Ascending aorta (tissue), 2 donors: Measurements from ENCODE around the gene CNTN5. TPM values are rescaled to one million over a fixed set of nuclear protein-coding genes. Genes with fewer than 3 reads are reported as not detected.
"Not testable (repeated sequence)": the region's sequence is repeated elsewhere in the genome, so short reads cannot be mapped to it uniquely, and the experiment has no call there.

Source experiments
- DNase-seq, 2 donors: peaks; one replicate each; pipeline ENCODE4 v3.0.0-alpha.2; 2019; ENCODE audit warnings: low spot score in 2 of 2
- H3K27ac ChIP-seq, 2 donors: fragments of 200-600 bp; sonication (generic); one replicate each; pipeline ENCODE4 v1.5.1; 2016 to 2017; ENCODE audit warnings: mild to moderate bottlenecking in 1 of 2
- H3K27me3 ChIP-seq: fragments of 200-600 bp; sonication (generic); one replicate; pipeline ENCODE4 v1.5.1; 2017
- H3K36me3 ChIP-seq, 2 donors: fragments of 200-600 bp; sonication (generic); one replicate each; pipeline ENCODE4 v1.5.1; 2016
- H3K4me1 ChIP-seq, 2 donors: fragments of 200-600 bp; sonication (generic); one replicate each; pipeline ENCODE4 v1.5.1; 2016 to 2017; ENCODE audit warnings: mild to moderate bottlenecking in 1 of 2
- H3K4me3 ChIP-seq, 2 donors: fragments of 200-600 bp; sonication (generic); one replicate each; pipeline ENCODE4 v1.5.1; 2016 to 2017; ENCODE audit warnings: mild to moderate bottlenecking in 1 of 2
- H3K9me3 ChIP-seq, 2 donors: fragments of 200-600 bp; sonication (generic); one replicate each; pipeline ENCODE4 v1.5.1; 2016
- intact Hi-C: fragments of 100-400 bp; cut with DNase I; formaldehyde crosslinking; loops from one replicate; pipeline ENCODE4 v1.15.1; 2023
- total RNA-seq: library from RNA; depleted of rRNA; stranded (reverse); fragments of >200 nt; gene quantifications from one replicate; pipeline ENCODE4 v1.1.0, GENCODE V29; 2016
- TF ChIP-seq, protein P1 (sequence below), 3 experiments: fragments of 200-600 bp in 2 of 3; fragments of 450-650 bp in 1 of 3; sonication (generic) in 2 of 3; IDR thresholded peaks; one replicate each; pipeline ENCODE4 v1.5.1; 2016 to 2019; ENCODE audit warnings: antibody characterized with exemption in 3 of 3, mild to moderate bottlenecking in 1 of 3, moderate library complexity in 1 of 3

CNTN5 gene
- total RNA-seq, 1 donor from 2014 or later, result 3.6 TPM

DNA sequence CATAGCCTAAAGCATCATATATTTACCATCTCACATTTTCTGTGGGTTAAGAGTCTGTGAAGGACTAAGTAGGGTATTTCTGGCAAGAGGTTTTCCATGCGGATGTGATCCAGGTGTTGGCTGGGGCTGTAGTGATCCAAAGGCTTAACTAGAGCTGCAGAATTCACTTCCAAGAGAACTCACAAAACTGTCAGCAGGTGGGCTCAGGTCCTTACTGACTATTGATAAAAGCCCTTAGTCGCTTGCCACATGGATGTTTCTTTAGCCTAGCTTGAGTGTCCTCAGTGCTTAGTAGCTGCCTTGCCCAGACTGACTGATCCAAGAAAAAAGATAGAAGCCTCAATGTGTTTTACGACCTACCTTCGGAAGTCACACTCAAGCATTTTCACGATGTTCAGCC, 250.8 kb downstream of the CNTN5 start:
- Histone ChIP-seq H3K27me3 (no peaks in the 10 kb centered on the region), H3K4me3 (no peak overlapping the region), H3K27ac (no peak overlapping the region), H3K36me3 (no peaks in the 10 kb centered on the region), H3K9me3 (no peaks in the 10 kb centered on the region), H3K4me1 (no peaks in the 10 kb centered on the region)
- TF ChIP-seq, protein P1, sequence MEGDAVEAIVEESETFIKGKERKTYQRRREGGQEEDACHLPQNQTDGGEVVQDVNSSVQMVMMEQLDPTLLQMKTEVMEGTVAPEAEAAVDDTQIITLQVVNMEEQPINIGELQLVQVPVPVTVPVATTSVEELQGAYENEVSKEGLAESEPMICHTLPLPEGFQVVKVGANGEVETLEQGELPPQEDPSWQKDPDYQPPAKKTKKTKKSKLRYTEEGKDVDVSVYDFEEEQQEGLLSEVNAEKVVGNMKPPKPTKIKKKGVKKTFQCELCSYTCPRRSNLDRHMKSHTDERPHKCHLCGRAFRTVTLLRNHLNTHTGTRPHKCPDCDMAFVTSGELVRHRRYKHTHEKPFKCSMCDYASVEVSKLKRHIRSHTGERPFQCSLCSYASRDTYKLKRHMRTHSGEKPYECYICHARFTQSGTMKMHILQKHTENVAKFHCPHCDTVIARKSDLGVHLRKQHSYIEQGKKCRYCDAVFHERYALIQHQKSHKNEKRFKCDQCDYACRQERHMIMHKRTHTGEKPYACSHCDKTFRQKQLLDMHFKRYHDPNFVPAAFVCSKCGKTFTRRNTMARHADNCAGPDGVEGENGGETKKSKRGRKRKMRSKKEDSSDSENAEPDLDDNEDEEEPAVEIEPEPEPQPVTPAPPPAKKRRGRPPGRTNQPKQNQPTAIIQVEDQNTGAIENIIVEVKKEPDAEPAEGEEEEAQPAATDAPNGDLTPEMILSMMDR (IDR thresholded peaks at IDR 0.05), result no peak
- no peak for DNase-seq
- intact Hi-C loops, result no loop called here

DNA sequence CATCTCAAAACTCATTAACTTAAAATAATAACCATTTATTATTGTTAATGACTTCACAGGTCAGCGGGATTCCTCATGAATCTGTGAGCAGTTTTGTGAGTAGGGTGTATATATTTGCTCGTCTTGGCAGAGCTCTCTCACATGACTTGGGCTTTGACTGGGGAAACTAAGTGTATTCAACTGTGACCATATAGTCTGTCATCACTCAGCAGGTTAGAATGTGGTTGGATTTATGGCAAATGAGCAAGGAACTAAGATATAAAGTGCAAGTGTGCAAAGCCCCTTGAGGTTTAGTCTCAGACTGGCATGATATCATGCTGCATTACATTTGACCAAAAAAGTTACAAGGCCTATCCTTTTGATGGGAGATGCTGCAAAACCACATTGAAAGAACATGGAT, 254.8 kb downstream of the CNTN5 start:
- DNase-seq, result no peak
- no peaks in the 10 kb centered on the region for H3K4me1 ChIP-seq
- no peaks in the 10 kb centered on the region for H3K9me3 ChIP-seq
- no peaks in the 10 kb centered on the region for H3K27me3 ChIP-seq
- no peaks in the 10 kb centered on the region for H3K36me3 ChIP-seq
- no peak overlapping the region for H3K27ac ChIP-seq
- no peak overlapping the region for H3K4me3 ChIP-seq
- intact Hi-C loops, result no loop called here
- TF ChIP-seq, protein P1 (IDR thresholded peaks at IDR 0.05), result no peak

DNA sequence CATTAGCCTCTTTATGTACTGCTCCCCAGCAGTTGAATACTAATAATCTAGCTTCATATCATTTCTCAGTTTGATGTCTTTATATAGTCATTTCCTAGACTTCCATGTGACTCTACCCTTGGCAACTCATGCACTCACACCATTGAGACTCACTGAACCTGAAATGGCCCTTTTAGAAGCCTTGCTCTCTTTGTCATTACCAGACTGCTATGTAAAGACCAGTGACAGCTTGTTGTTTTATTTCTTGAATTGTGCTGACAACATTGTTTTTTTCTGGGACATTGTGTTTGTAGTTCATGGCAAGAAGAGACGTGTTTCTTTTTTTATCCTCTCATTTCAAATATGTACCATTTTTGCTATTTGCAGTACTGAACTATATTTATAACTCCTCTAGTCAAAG, 256.5 kb downstream of the CNTN5 start:
- TF ChIP-seq, protein P1 (IDR thresholded peaks at IDR 0.05), result no peak
- Histone ChIP-seq H3K27ac (no peak overlapping the region), H3K4me3 (no peak overlapping the region), H3K9me3 (no peaks in the 10 kb centered on the region), H3K27me3 (no peaks in the 10 kb centered on the region), H3K4me1 (no peaks in the 10 kb centered on the region), H3K36me3 (no peaks in the 10 kb centered on the region)
- intact Hi-C loops, result no loop called here
- no peak for DNase-seq

DNA sequence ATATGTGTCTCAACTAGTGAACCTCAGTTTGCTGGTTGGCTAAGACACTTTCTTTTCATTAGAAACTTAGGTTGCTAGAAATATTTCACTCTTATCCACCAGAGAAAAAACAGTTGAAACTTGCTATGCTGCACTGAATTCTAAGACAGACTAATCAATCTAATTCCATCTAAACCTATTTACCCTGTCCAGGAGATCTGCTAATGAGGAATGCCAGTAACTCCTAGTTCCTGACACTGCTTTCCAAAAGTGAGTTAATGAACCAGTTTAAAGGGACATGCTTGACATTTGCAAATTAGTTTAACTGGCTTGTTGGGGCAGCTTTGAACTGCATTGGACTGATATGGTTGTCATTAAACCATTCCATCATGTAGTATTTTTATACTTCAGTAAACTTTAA, 258.5 kb downstream of the CNTN5 start:
- H3K27me3 ChIP-seq, result no peaks in the 10 kb centered on the region
- TF ChIP-seq, protein P1 (IDR thresholded peaks at IDR 0.05), result no peak
- intact Hi-C loops, result no loop called here

DNA sequence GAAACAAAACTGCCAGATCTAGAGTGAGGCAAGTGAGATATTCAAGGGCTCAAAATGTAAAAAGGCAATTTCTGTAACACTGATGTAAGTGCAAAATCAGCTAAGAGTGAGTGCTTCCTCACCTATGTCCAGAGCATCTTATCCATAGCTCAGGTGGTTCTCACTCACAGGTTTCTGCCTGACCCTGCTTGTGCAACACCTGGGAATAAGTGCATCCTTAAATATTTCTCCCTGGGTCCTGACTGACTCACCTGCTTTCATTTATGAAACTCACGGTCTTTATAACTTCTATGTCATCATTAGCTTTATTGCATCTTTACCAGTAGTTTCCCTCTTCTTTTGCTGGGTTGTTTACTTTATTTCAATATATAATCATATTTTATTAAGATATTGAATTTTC, 260.6 kb downstream of the CNTN5 start:
- Histone ChIP-seq H3K36me3 (no peaks in the 10 kb centered on the region), H3K27ac (no peak overlapping the region), H3K9me3 (no peaks in the 10 kb centered on the region), H3K4me3 (no peak overlapping the region), H3K27me3 (no peaks in the 10 kb centered on the region), H3K4me1 (no peaks in the 10 kb centered on the region)
- TF ChIP-seq, protein P1 (IDR thresholded peaks at IDR 0.05), result no peak
- intact Hi-C loops, result no loop called here
- no peak for DNase-seq

More for the DNA sequence above, 258.5 kb downstream of the CNTN5 start:
- Histone ChIP-seq H3K36me3 (no peaks in the 10 kb centered on the region), H3K4me3 (no peak overlapping the region), H3K27ac (no peak overlapping the region), H3K4me1 (no peaks in the 10 kb centered on the region), H3K9me3 (no peaks in the 10 kb centered on the region)
- no peak for DNase-seq

DNA sequence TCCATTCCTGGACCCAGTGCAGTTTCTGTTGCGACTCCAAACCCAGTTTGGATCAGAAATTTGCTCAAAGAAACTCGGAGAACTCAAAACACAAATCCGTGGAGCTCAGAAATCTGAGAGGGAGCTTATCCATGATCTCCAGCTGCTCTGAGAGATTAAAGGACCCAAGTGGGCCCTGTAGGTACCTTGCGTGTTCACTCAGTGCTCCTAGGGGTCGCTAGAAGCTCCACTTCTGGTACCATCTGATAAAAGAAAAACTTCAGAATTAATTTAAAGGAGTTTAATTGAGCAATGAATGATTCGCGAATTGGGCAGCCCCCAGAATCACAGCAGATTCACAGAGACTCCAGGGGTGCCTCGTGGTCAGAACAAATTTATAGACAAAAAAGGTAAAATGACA, 277.2 kb downstream of the CNTN5 start:
- H3K27ac ChIP-seq, H3K4me1 ChIP-seq, H3K27me3 ChIP-seq, DNase-seq, H3K4me3 ChIP-seq, H3K9me3 ChIP-seq, H3K36me3 ChIP-seq, intact Hi-C loops: not testable (repeated sequence)
